ENCODE measurements around the gene TMEM242. TPM values are rescaled to one million over a fixed set of nuclear protein-coding genes. Genes with fewer than 3 reads are reported as not detected.
"Not testable (repeated sequence)": the region's sequence is repeated elsewhere in the genome, so short reads cannot be mapped to it uniquely, and the experiment has no call there.

The TMEM242 gene
- total RNA-seq, 1 donor from 2014 or later, result 9.6 TPM

DNA sequence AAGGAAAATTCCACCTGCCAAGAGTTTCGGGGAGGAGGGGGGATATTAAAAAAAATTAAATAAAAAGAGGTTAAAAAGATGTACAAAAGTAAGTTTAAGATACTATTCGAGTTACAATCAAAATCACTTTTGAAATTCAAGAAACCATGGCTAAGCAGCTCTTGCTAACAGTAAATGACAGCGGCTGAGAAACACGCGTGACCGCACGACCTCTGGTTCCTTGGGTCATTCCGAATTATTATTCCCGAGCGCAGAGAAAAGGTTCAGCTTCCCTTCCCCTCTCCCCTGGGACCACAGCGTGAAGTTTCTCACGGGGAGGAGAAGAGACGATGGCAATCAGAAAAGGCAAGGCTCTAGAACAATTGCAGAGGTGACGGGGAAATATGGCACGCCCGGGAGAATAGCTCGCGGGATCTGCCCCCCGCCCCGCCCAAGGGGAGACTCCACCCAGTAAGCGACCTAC, 496 bp downstream of the TMEM242 start:
- Histone ChIP-seq H3K4me3 (ENCODE audit: low read depth, low read length) (peak overlapping the region; percentile 96), H3K27me3 (ENCODE audit: control insufficient read depth, insufficient read depth, low read length) (no peaks in the 10 kb centered on the region), H3K36me3 (ENCODE audit: control insufficient read depth, insufficient read depth, low read length) (peaks cover 2% of the 10 kb centered on the region)
- DNase-seq (ENCODE audit: low read depth), result no peak
- TF ChIP-seq, protein P1, sequence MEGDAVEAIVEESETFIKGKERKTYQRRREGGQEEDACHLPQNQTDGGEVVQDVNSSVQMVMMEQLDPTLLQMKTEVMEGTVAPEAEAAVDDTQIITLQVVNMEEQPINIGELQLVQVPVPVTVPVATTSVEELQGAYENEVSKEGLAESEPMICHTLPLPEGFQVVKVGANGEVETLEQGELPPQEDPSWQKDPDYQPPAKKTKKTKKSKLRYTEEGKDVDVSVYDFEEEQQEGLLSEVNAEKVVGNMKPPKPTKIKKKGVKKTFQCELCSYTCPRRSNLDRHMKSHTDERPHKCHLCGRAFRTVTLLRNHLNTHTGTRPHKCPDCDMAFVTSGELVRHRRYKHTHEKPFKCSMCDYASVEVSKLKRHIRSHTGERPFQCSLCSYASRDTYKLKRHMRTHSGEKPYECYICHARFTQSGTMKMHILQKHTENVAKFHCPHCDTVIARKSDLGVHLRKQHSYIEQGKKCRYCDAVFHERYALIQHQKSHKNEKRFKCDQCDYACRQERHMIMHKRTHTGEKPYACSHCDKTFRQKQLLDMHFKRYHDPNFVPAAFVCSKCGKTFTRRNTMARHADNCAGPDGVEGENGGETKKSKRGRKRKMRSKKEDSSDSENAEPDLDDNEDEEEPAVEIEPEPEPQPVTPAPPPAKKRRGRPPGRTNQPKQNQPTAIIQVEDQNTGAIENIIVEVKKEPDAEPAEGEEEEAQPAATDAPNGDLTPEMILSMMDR (IDR thresholded peaks at IDR 0.05; ENCODE audit: insufficient read depth, low read length, poor library complexity, severe bottlenecking), result no peak

DNA sequence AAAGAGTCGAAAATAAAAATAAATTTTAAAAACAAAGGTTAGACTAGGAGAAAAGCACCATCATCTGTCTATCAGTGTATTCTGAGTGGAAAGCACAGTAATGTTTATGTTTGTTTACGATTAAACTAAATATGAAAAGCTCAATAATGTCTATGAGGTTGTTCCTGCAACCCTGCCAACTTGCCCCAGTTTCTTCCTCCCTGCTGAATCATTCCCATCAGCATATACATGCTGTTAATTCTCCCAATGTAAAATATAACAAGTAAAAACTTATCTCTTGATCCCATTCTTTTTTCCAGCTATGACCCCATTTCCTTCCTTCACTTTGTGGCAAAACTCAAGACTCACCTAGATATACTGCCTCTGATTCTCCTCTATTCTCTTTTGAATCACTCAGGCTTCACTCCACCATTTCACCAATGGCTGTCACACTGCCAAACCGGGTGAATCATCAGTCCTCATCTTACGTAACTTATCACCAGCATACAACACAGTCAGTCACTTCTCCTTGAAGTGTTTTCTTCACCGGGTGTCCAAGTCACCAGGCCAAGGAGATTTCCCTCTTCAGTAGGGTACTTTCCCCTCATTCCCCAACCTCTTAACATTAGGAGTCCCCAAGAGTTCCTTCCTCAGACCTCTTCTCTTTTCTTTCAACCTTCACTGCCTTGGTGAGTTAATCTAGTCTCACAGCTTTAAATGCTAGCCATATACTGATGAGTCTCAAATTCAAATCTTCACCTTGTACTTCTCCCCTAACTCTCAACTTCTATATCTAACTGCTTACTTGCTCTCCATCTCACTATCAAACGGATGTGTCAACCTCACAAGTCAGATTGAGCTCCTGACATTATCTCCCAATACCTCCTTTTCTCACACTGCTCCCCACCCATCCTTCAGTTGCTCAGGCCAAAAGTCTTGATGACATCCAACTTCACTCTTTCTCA, 6.2 kb downstream of the TMEM242 start:
- Histone ChIP-seq H3K4me3 (ENCODE audit: low read depth, low read length) (no peak overlapping the region), H3K36me3 (ENCODE audit: control insufficient read depth, insufficient read depth, low read length) (peaks cover 3% of the 10 kb centered on the region), H3K27me3 (ENCODE audit: control insufficient read depth, insufficient read depth, low read length) (no peaks in the 10 kb centered on the region)
- DNase-seq (ENCODE audit: low read depth), result no peak
- TF ChIP-seq, protein P1 (IDR thresholded peaks at IDR 0.05; ENCODE audit: insufficient read depth, low read length, poor library complexity, severe bottlenecking), result no peak

GRCh38 chr6:157314705-157315321, 8.5 kb downstream of the TMEM242 start:
- peaks cover 3% of the 10 kb centered on the region for H3K36me3 ChIP-seq (ENCODE audit: control insufficient read depth, insufficient read depth, low read length)
- TF ChIP-seq, protein P1 (IDR thresholded peaks at IDR 0.05; ENCODE audit: insufficient read depth, low read length, poor library complexity, severe bottlenecking), result peak; percentile 83
- no peaks in the 10 kb centered on the region for H3K27me3 ChIP-seq (ENCODE audit: control insufficient read depth, insufficient read depth, low read length)
- DNase-seq (ENCODE audit: low read depth), result no peak
- no peak overlapping the region for H3K4me3 ChIP-seq (ENCODE audit: low read depth, low read length)

- H3K36me3 ChIP-seq (ENCODE audit: control insufficient read depth, insufficient read depth, low read length), result peaks cover 3% of the 10 kb centered on the region
- TF ChIP-seq, protein P1 (IDR thresholded peaks at IDR 0.05; ENCODE audit: insufficient read depth, low read length, poor library complexity, severe bottlenecking), result no peak
- no peak overlapping the region for H3K4me3 ChIP-seq (ENCODE audit: low read depth, low read length)
- no peak for DNase-seq (ENCODE audit: low read depth)
- no peaks in the 10 kb centered on the region for H3K27me3 ChIP-seq (ENCODE audit: control insufficient read depth, insufficient read depth, low read length)
Measured at GRCh38 chr6:157313531-157314467, 9.5 kb downstream of the TMEM242 start.

DNA sequence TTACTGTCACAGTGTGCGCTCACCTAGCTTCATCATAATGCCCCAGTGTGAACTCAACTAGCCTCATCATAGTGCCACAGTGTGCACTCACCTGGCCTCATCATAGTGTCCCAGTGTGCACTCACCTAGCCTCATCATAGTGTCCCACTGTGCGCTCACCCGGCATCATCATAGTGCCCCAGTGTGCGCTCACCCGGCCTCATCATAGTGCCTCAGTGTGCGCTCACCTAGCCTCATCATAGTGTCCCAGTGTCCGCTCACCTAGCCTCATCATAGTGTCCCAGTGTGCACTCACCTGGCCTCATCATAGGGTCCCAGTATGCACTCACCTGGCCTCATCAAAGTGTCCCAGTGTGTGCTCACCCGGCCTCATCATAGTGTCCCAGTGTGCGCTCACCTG, 10.6 kb downstream of the TMEM242 start:
- TF ChIP-seq, protein P1 (IDR thresholded peaks at IDR 0.05; ENCODE audit: insufficient read depth, low read length, poor library complexity, severe bottlenecking), result no peak
- H3K36me3 ChIP-seq (ENCODE audit: control insufficient read depth, insufficient read depth, low read length), result peaks cover 1% of the 10 kb centered on the region
- H3K27me3 ChIP-seq (ENCODE audit: control insufficient read depth, insufficient read depth, low read length), result no peaks in the 10 kb centered on the region
- no peak for DNase-seq (ENCODE audit: low read depth)
- no peak overlapping the region for H3K4me3 ChIP-seq (ENCODE audit: low read depth, low read length)

GRCh38 chr6:157310693-157311092, 12.6 kb downstream of the TMEM242 start:
- not testable (repeated sequence) for H3K4me3 ChIP-seq (ENCODE audit: low read depth, low read length); H3K27me3 ChIP-seq (ENCODE audit: control insufficient read depth, insufficient read depth, low read length); H3K36me3 ChIP-seq (ENCODE audit: control insufficient read depth, insufficient read depth, low read length); DNase-seq (ENCODE audit: low read depth)
